Transverse colon (tissue), 4 donors: ENCODE measurements around the gene BIRC6. TPM values are rescaled to one million over a fixed set of nuclear protein-coding genes. Genes with fewer than 3 reads are reported as not detected.
"Not testable (repeated sequence)": the region's sequence is repeated elsewhere in the genome, so short reads cannot be mapped to it uniquely, and the experiment has no call there.

ENCODE experiments used
- DNase-seq: peaks from one replicate; pipeline ENCODE4 v3.0.0-alpha.2; 2019
- H3K27ac ChIP-seq, 4 donors: fragments of 200-600 bp; sonication (generic); 2 replicates each; pipeline ENCODE4 v1.5.1; 2016 to 2018; ENCODE audit warnings: inconsistent platforms in 4 of 4
- H3K27me3 ChIP-seq: fragments of 200-600 bp; sonication (generic); 2 replicates; pipeline ENCODE4 v1.5.1; 2017; ENCODE audit warnings: inconsistent platforms
- H3K36me3 ChIP-seq, 4 donors: fragments of 200-600 bp; sonication (generic); 2 replicates each; pipeline ENCODE4 v1.5.1; 2017 to 2019; ENCODE audit warnings: inconsistent platforms in 4 of 4
- H3K4me1 ChIP-seq, 4 donors: fragments of 200-600 bp; sonication (generic); 2 replicates each; pipeline ENCODE4 v1.5.1; 2017 to 2020; ENCODE audit warnings: inconsistent platforms in 4 of 4
- H3K4me3 ChIP-seq, 4 donors: fragments of 200-600 bp; sonication (generic); 1 replicate in 1 of 4; 2 replicates in 3 of 4; pipeline versions ENCODE4 v1.5.1 to v1.6.1; 2017 to 2019; ENCODE audit warnings: inconsistent platforms in 4 of 4
- H3K9me3 ChIP-seq, 2 donors: fragments of 200-600 bp; sonication (generic); 2 replicates each; pipeline ENCODE4 v1.5.1; 2017 to 2019; ENCODE audit warnings: inconsistent platforms in 2 of 2
- EP300 ChIP-seq: sonication (generic); formaldehyde crosslinking; IDR thresholded peaks from one replicate; pipeline ENCODE4 v1.6.1; 2017; ENCODE audit warnings: antibody characterized with exemption, low read depth
- POLR2A ChIP-seq: fragments of 450-650 bp; IDR thresholded peaks from one replicate; pipeline ENCODE4 v1.6.1; 2016; ENCODE audit warnings: antibody characterized with exemption, mild to moderate bottlenecking, moderate library complexity
- POLR2AphosphoS5 ChIP-seq, 3 donors: sonication (generic); formaldehyde crosslinking; IDR thresholded peaks; one replicate each; pipeline ENCODE4 v1.6.1; 2016; ENCODE audit warnings: antibody characterized with exemption in 3 of 3
- WGBS, 2 donors: methylation state at CpG; one replicate each; pipeline ENCODE4 v1.1.5; 2018; ENCODE audit warnings: low coverage in 1 of 2; 5-methylcytosine and 5-hydroxymethylcytosine counted together
- in situ Hi-C, 4 donors: fragments of 200-750 bp; cut with MboI; loops; one replicate each; pipeline versions ENCODE4 v1.15.0 to v1.15.1; 2017; ENCODE audit warnings: low sequenced_read_pairs in 3 of 4, low pct_ligation_motif_present in 1 of 4, low pct_unique_long_range_greater_than_20kb in 1 of 4
- intact Hi-C: fragments of 100-400 bp; cut with DNase I; formaldehyde crosslinking; loops from one replicate; pipeline ENCODE4 v1.15.1; 2023; ENCODE audit warnings: low total_unique reads
- total RNA-seq, 4 donors: library from RNA; depleted of rRNA; stranded (reverse); fragments of >200 nt; gene quantifications; one replicate each; pipeline ENCODE4 v1.1.0, GENCODE V29; 2016
- TF ChIP-seq, protein P1 (sequence below), 5 experiments: fragments of 200-600 bp in 3 of 5; fragments of 450-650 bp in 2 of 5; sonication (generic) in 3 of 5; IDR thresholded peaks; 1 replicate in 2 of 5; 2 replicates in 3 of 5; pipeline ENCODE4 v1.5.1; 2016 to 2017; ENCODE audit warnings: antibody characterized with exemption in 5 of 5, inconsistent platforms in 3 of 5, mild to moderate bottlenecking in 2 of 5, moderate library complexity in 1 of 5

The BIRC6 gene
- total RNA-seq = 100 to 1,000 TPM; 131 to 337 (median 219) TPM

GRCh38 chr2:32356681-32357317 lies at the start of gene BIRC6:
TSS of gene BIRC6 (plus strand) at chr2:32357023. CDS start at chr2:32357162, 139 bp downstream.
- in situ Hi-C loops (no loop called here), intact Hi-C loops (no loop called here)
- peak; percentile 98 for DNase-seq
- Histone ChIP-seq H3K4me1 (peaks cover 20 to 33% (median 23%) of the 10 kb centered on the region in 4 donors), H3K27me3 (no peaks in the 10 kb centered on the region), H3K27ac (peak within 1 kb of the TSS; percentile 93 to 100 (median 97)), H3K9me3 (no peaks in the 10 kb centered on the region), H3K4me3 (peak within 1 kb of the TSS; percentile 72 to 100 (median 80)), H3K36me3 (no peaks in the 10 kb centered on the region)
- peak; percentile 86 to 94 (median 93) for TF ChIP-seq POLR2AphosphoS5 (IDR thresholded peaks at IDR 0.05)
- peak; percentile 89 for TF ChIP-seq POLR2A
- TF ChIP-seq, protein P1, sequence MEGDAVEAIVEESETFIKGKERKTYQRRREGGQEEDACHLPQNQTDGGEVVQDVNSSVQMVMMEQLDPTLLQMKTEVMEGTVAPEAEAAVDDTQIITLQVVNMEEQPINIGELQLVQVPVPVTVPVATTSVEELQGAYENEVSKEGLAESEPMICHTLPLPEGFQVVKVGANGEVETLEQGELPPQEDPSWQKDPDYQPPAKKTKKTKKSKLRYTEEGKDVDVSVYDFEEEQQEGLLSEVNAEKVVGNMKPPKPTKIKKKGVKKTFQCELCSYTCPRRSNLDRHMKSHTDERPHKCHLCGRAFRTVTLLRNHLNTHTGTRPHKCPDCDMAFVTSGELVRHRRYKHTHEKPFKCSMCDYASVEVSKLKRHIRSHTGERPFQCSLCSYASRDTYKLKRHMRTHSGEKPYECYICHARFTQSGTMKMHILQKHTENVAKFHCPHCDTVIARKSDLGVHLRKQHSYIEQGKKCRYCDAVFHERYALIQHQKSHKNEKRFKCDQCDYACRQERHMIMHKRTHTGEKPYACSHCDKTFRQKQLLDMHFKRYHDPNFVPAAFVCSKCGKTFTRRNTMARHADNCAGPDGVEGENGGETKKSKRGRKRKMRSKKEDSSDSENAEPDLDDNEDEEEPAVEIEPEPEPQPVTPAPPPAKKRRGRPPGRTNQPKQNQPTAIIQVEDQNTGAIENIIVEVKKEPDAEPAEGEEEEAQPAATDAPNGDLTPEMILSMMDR (IDR thresholded peaks at IDR 0.05) = peak in 1 of 5 experiments; percentile 31
- TF ChIP-seq EP300 = no peak
- 2% methylated on average over 30 of the region's 76 CpGs; no CpG with 5 or more reads in 1 of the 2 donors for WGBS, 2 donors

- intact Hi-C loops = no loop called here
- no peaks in the 10 kb centered on the region for H3K27me3 ChIP-seq
- in situ Hi-C loops = no loop called here
- no peaks in the 10 kb centered on the region for H3K4me1 ChIP-seq
- no peak overlapping the region for H3K27ac ChIP-seq
- WGBS, 2 donors = 93 to 95% methylated on average over 7 of the region's 7 CpGs
- H3K36me3 ChIP-seq = peaks cover 0 to 47% (median 11%) of the 10 kb centered on the region in 4 donors
- H3K9me3 ChIP-seq = no peaks in the 10 kb centered on the region
- DNase-seq = no peak
- no peak overlapping the region for H3K4me3 ChIP-seq
- no peak for TF ChIP-seq POLR2A
- TF ChIP-seq, protein P1 (IDR thresholded peaks at IDR 0.05) = no peak
- TF ChIP-seq EP300 = no peak
- no peak for TF ChIP-seq POLR2AphosphoS5 (IDR thresholded peaks at IDR 0.05)
Observed at GRCh38 chr2:32310577-32310976, 46.2 kb upstream of the BIRC6 start.

DNA sequence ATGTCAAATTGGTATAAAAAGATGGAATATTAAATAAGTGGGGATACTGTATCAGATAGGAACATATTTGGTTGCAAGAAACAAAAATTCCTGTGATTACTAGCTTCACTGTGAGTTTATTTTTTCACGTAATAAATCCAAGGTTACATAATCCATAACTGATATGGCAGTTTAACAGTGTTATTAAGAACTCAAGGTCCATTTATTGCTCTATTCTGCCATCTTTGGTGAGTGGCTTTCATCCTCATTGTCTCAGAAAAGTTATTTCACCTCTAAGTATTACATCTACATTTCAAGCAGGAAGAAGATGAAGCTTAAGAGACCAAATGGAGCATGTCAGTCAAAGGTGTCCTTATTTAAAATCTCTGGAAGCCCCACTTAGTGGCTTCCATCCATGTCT lies 41.9 kb upstream of the BIRC6 start:
- in situ Hi-C loops = no loop called here
- Histone ChIP-seq H3K27ac (no peak overlapping the region), H3K4me3 (no peak overlapping the region)

DNA sequence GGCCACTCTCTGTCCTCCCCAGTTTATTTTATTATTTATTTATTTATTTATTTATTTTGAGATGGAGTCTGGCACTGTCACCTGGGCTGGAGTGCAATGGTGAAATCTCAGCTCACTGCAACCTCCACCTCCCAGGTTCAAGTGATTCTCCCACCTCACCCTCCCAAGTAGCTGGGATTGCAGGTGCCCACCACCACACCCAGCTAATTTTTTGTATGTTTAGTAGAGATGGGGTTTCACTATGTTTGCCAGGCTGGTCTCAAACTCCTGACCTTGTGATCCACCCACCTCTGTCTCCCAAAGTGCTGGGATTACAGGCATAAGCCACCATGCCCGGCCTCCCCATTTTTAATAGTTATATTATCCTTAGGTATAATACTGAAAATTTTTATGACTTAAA lies 28.1 kb upstream of the BIRC6 start:
- Histone ChIP-seq H3K4me1 (peaks cover 0 to 38% (median 12%) of the 10 kb centered on the region in 4 donors), H3K27ac (peak overlapping the region; percentile 83 to 89 (median 86))
- DNase-seq, H3K36me3 ChIP-seq, intact Hi-C loops, H3K4me3 ChIP-seq, H3K9me3 ChIP-seq, H3K27me3 ChIP-seq, in situ Hi-C loops: not testable (repeated sequence)
- WGBS, 2 donors = 37 to 78% methylated on average over 1 of the region's 1 CpG

More for the DNA sequence above, 41.9 kb upstream of the BIRC6 start:
- no peaks in the 10 kb centered on the region for H3K4me1 ChIP-seq
- no peaks in the 10 kb centered on the region for H3K27me3 ChIP-seq
- no peak for DNase-seq
- TF ChIP-seq POLR2A (no peak), POLR2AphosphoS5 (IDR thresholded peaks at IDR 0.05) (no peak), EP300 (no peak)
- TF ChIP-seq, protein P1 (IDR thresholded peaks at IDR 0.05) = no peak
- 56 to 84% methylated on average over 1 of the region's 1 CpG for WGBS, 2 donors
- no peaks in the 10 kb centered on the region for H3K9me3 ChIP-seq
- peaks cover 0 to 11% (median 4%) of the 10 kb centered on the region in 4 donors for H3K36me3 ChIP-seq
- intact Hi-C loops = no loop called here
